CD14-positive monocyte (primary cell): ENCODE results near the gene HOGA1. TPM values are rescaled to one million over a fixed set of nuclear protein-coding genes. Genes with fewer than 3 reads are reported as not detected.

Experiments used
- DNase-seq, 3 donors: peaks; one replicate each; pipeline ENCODE4 v3.0.0-alpha.2; 2011 to 2022
- H2AFZ ChIP-seq: 2 replicates; pipeline ENCODE4 v1.6.0; 2012; ENCODE audit warnings: mild to moderate bottlenecking, low read depth, low read length, inconsistent platforms; ENCODE audit not compliant: insufficient read depth, poor library complexity, severe bottlenecking
- H3K27ac ChIP-seq, 2 donors: 1 replicate in 1 of 2; 2 replicates in 1 of 2; pipeline ENCODE4 v1.5.1; 2012 to 2013; ENCODE audit warnings: low read length in 2 of 2, control low read depth in 1 of 2, inconsistent platforms in 1 of 2, low read depth in 1 of 2, mild to moderate bottlenecking in 1 of 2
- H3K27me3 ChIP-seq, 2 donors: one replicate each; pipeline versions ENCODE4 v1.6.0 to v1.6.1; 2011 to 2013; ENCODE audit warnings: low read length in 2 of 2; ENCODE audit not compliant: control insufficient read depth in 2 of 2, insufficient read depth in 2 of 2
- H3K36me3 ChIP-seq, 2 donors: replicated peaks in 1 of 2; 1 replicate in 1 of 2; 2 replicates in 1 of 2; pipeline versions ENCODE4 v1.5.1 to v1.6.1; 2012 to 2013; ENCODE audit warnings: low read length in 2 of 2, control low read depth in 1 of 2, inconsistent platforms in 1 of 2, mild to moderate bottlenecking in 1 of 2; ENCODE audit not compliant: insufficient read depth in 2 of 2, control insufficient read depth in 1 of 2
- H3K4me1 ChIP-seq, 2 donors: 1 replicate in 1 of 2; 2 replicates in 1 of 2; pipeline versions ENCODE4 v1.5.1 to v1.6.1; 2012 to 2013; ENCODE audit warnings: low read length in 2 of 2, control low read depth in 1 of 2, inconsistent platforms in 1 of 2, mild to moderate bottlenecking in 1 of 2, moderate library complexity in 1 of 2; ENCODE audit not compliant: insufficient read depth in 2 of 2, control insufficient read depth in 1 of 2
- H3K4me2 ChIP-seq: replicated peaks from 2 replicates; pipeline ENCODE3; 2012; ENCODE audit warnings: low read length, moderate library complexity, mild to moderate bottlenecking; ENCODE audit not compliant: poor library complexity, severe bottlenecking; ENCODE audit errors: extremely low read depth
- H3K4me3 ChIP-seq, 3 experiments: fragments of 200-600 bp in 1 of 3; sonication (generic) in 1 of 3; replicated peaks in 1 of 3; 1 replicate in 2 of 3; 2 replicates in 1 of 3; pipeline ENCODE4 v1.5.1; 2011 to 2013; ENCODE audit warnings: low read length in 3 of 3, mild to moderate bottlenecking in 3 of 3, control low read depth in 2 of 3, low read depth in 2 of 3, inconsistent platforms in 1 of 3, moderate library complexity in 1 of 3
- H3K79me2 ChIP-seq: 2 replicates; pipeline ENCODE4 v1.6.0; 2012; ENCODE audit warnings: mild to moderate bottlenecking, control low read depth, inconsistent platforms, low read length, moderate library complexity; ENCODE audit not compliant: insufficient read depth
- H3K9ac ChIP-seq: 2 replicates; pipeline ENCODE4 v1.6.0; 2017; ENCODE audit warnings: low read length, mild to moderate bottlenecking; ENCODE audit not compliant: insufficient read depth, poor library complexity, severe bottlenecking
- H3K9me3 ChIP-seq, 2 donors: replicated peaks in 1 of 2; 1 replicate in 1 of 2; 2 replicates in 1 of 2; pipeline versions ENCODE4 v1.5.1 to v1.6.1; 2012 to 2013; ENCODE audit warnings: low read length in 2 of 2, control low read depth in 1 of 2; ENCODE audit not compliant: control insufficient read depth in 1 of 2, insufficient read depth in 1 of 2
- H4K20me1 ChIP-seq: 2 replicates; pipeline ENCODE4 v1.6.0; 2012; ENCODE audit warnings: mild to moderate bottlenecking, low read length, control low read depth, moderate library complexity; ENCODE audit not compliant: insufficient read depth
- H3K27ac Mint-ChIP-seq, 7 donors: one replicate each; pipeline ENCODE4 v1.8.0; 2020; ENCODE audit warnings: mild to moderate bottlenecking in 7 of 7, mixed read lengths in 7 of 7, moderate library complexity in 6 of 7, inconsistent platforms in 2 of 7
- H3K27me3 Mint-ChIP-seq, 3 donors: one replicate each; pipeline ENCODE4 v1.8.0; 2021 to 2022; ENCODE audit warnings: low read depth in 3 of 3, mild to moderate bottlenecking in 3 of 3, mixed read lengths in 3 of 3, moderate library complexity in 3 of 3, inconsistent platforms in 1 of 3
- H3K36me3 Mint-ChIP-seq, 2 donors: one replicate each; pipeline ENCODE4 v1.8.0; 2020; ENCODE audit warnings: mixed read lengths in 2 of 2, inconsistent platforms in 1 of 2, mild to moderate bottlenecking in 1 of 2
- H3K4me1 Mint-ChIP-seq: one replicate; pipeline ENCODE4 v1.8.0; 2020; ENCODE audit warnings: mild to moderate bottlenecking, mixed read lengths
- H3K4me3 Mint-ChIP-seq, 2 donors: one replicate each; pipeline ENCODE4 v1.8.0; 2020; ENCODE audit warnings: mild to moderate bottlenecking in 2 of 2, mixed read lengths in 2 of 2, moderate library complexity in 1 of 2
- H3K9me3 Mint-ChIP-seq, 7 donors: one replicate each; pipeline ENCODE4 v1.8.0; 2020 to 2022; ENCODE audit warnings: mixed read lengths in 7 of 7, mild to moderate bottlenecking in 6 of 7, moderate library complexity in 6 of 7, inconsistent platforms in 2 of 7
- CTCF ChIP-seq: fragments of 200-600 bp; IDR thresholded peaks from one replicate; pipeline ENCODE4 v1.8.0; 2022; ENCODE audit warnings: antibody characterized with exemption, mild to moderate bottlenecking
- WGBS: methylation state at CpG from one replicate; pipeline ENCODE4 v1.1.5; 2013; ENCODE audit warnings: missing lambda C conversion rate; ENCODE audit not compliant: insufficient coverage; 5-methylcytosine and 5-hydroxymethylcytosine counted together
- intact Hi-C, 2 donors: fragments of 100-400 bp; cut with micrococcal nuclease; formaldehyde crosslinking; loops; one replicate each; pipeline versions ENCODE4 v1.15.0 to v1.15.1; 2023
- polyA plus RNA-seq, 3 donors: library from polyadenylated mRNA; depleted of rRNA in 1 of 3; unstranded in 2 of 3; stranded (reverse) in 1 of 3; fragments of 300-500 nt in 2 of 3; fragments of >200 nt in 1 of 3; fragmentation: Illumina TruSeq in 2 of 3; gene quantifications; 1 replicate in 2 of 3; 2 replicates in 1 of 3; pipeline ENCODE4 v1.2.3, GENCODE V29; 2012 to 2021

The HOGA1 gene
- polyA plus RNA-seq, 3 donors: not detected

- no peak overlapping the region for H3K9ac ChIP-seq
- intact Hi-C loops: no loop called here
- H3K36me3 ChIP-seq: peaks cover 0 to 12% of the 10 kb centered on the region in 2 donors
- H3K27me3 ChIP-seq: no peaks in the 10 kb centered on the region
- no peak overlapping the region for H3K27ac Mint-ChIP-seq
- no peaks in the 10 kb centered on the region for H3K9me3 Mint-ChIP-seq
- no peaks in the 10 kb centered on the region for H3K9me3 ChIP-seq
- peaks cover 7% of the 10 kb centered on the region for H3K79me2 ChIP-seq
- H2AFZ ChIP-seq: no peak overlapping the region
- H3K36me3 Mint-ChIP-seq: peaks cover 4 to 7% of the 10 kb centered on the region in 2 donors
- TF ChIP-seq CTCF: no peak
- 100% methylated on average over 1 of the region's 4 CpGs for WGBS
- DNase-seq: no peak
- H3K27ac ChIP-seq: no peak overlapping the region
- no peak overlapping the region for H3K4me3 ChIP-seq
- peaks cover 19 to 35% of the 10 kb centered on the region in 2 donors for H3K4me1 ChIP-seq
- peaks cover 0 to 1% (median 0%) of the 10 kb centered on the region in 3 donors for H3K27me3 Mint-ChIP-seq
- H4K20me1 ChIP-seq: peaks cover 10% of the 10 kb centered on the region
- H3K4me2 ChIP-seq: no peak overlapping the region
- H3K4me1 Mint-ChIP-seq: peaks cover 21% of the 10 kb centered on the region
- H3K4me3 Mint-ChIP-seq: no peak overlapping the region
These were observed 37.0 kb upstream of the HOGA1 start for GRCh38 chr10:97547271-97547600.

- DNase-seq: no peak
- peaks cover 10% of the 10 kb centered on the region for H4K20me1 ChIP-seq
- peaks cover 14% of the 10 kb centered on the region for H3K4me1 Mint-ChIP-seq
- peaks cover 0 to 1% (median 0%) of the 10 kb centered on the region in 3 donors for H3K27me3 Mint-ChIP-seq
- peaks cover 0 to 12% of the 10 kb centered on the region in 2 donors for H3K36me3 ChIP-seq
- no peaks in the 10 kb centered on the region for H3K9me3 ChIP-seq
- no peak for TF ChIP-seq CTCF
- H3K4me2 ChIP-seq: no peak overlapping the region
- H3K27ac Mint-ChIP-seq: peak overlapping the region in 2 of 7 donors; percentile 60 to 81
- H3K9ac ChIP-seq: no peak overlapping the region
- H3K4me3 Mint-ChIP-seq: no peak overlapping the region
- H3K9me3 Mint-ChIP-seq: no peaks in the 10 kb centered on the region
- peaks cover 5% of the 10 kb centered on the region for H3K79me2 ChIP-seq
- no peak overlapping the region for H3K4me3 ChIP-seq
- H3K36me3 Mint-ChIP-seq: peaks cover 4 to 7% of the 10 kb centered on the region in 2 donors
- WGBS: 100% methylated on average over 3 of the region's 4 CpGs
- H3K4me1 ChIP-seq: peaks cover 12 to 28% of the 10 kb centered on the region in 2 donors
- intact Hi-C loops: no loop called here
- H3K27me3 ChIP-seq: no peaks in the 10 kb centered on the region
- H2AFZ ChIP-seq: no peak overlapping the region
- H3K27ac ChIP-seq: no peak overlapping the region
These were observed 36.2 kb upstream of the HOGA1 start for GRCh38 chr10:97547962-97548361.
